PC-9 (cell line): Measurements from ENCODE around the gene SUSD3. TPM values are rescaled to one million over a fixed set of nuclear protein-coding genes. Genes with fewer than 3 reads are reported as not detected.

Source experiments
- BruUV-seq: library from RNA; stranded (reverse); fragments of 400-500 nt; replicated peaks from 2 replicates; lab custom pipeline; 2021; lab: Mats Ljungman, UMichigan
- CTCF ChIA-PET: fragments of 300-600 bp; sonication (Branson Sonifier 250); formaldehyde crosslinking; loops from one replicate; lab custom pipeline; 2022; ENCODE audit warnings: antibody characterized with exemption; lab: Charles Lee
- POLR2A ChIA-PET: fragments of 300-600 bp; sonication (Branson Sonifier 250); formaldehyde crosslinking; loops from one replicate; lab custom pipeline; 2022; ENCODE audit warnings: antibody characterized with exemption; ENCODE audit not compliant: unreplicated experiment; lab: Charles Lee
- DNase-seq, 2 experiments: peaks; one replicate each; pipeline versions ENCODE4 v3.0.0 to v3.0.0-alpha.2; 2015 to 2022; ENCODE audit warnings: mixed read lengths in 1 of 2
- H2AFZ ChIP-seq: fragments of 200-600 bp; sonication (generic); 2 replicates; pipeline ENCODE4 v1.8.1; 2017; ENCODE audit warnings: antibody characterized with exemption
- H3F3A ChIP-seq: fragments of 200-600 bp; sonication (generic); 2 replicates; pipeline ENCODE4 v1.8.1; 2017; ENCODE audit warnings: antibody characterized with exemption, mild to moderate bottlenecking, low read depth; ENCODE audit not compliant: insufficient read depth
- H3K27ac ChIP-seq: fragments of 200-600 bp; sonication (generic); 2 replicates; pipeline ENCODE4 v1.6.1; 2016; ENCODE audit warnings: mixed run types
- H3K27me3 ChIP-seq: fragments of 200-600 bp; sonication (generic); 2 replicates; pipeline ENCODE4 v1.6.1; 2016; ENCODE audit warnings: low read depth, mixed run types; ENCODE audit not compliant: insufficient read depth
- H3K36me3 ChIP-seq: fragments of 200-600 bp; sonication (generic); 2 replicates; pipeline ENCODE4 v1.6.1; 2016; ENCODE audit warnings: low read depth, mixed run types
- H3K4me1 ChIP-seq: fragments of 200-600 bp; sonication (generic); replicated peaks from 2 replicates; pipeline ENCODE4 v1.6.1; 2016; ENCODE audit warnings: mixed run types; ENCODE audit not compliant: insufficient read depth
- H3K4me2 ChIP-seq: fragments of 200-600 bp; sonication (generic); 2 replicates; pipeline ENCODE4 v1.6.1; 2017; ENCODE audit warnings: mixed run types
- H3K4me3 ChIP-seq: fragments of 200-600 bp; sonication (generic); 2 replicates; pipeline ENCODE4 v1.6.1; 2016; ENCODE audit warnings: mixed run types
- H3K79me2 ChIP-seq: fragments of 200-600 bp; sonication (generic); 2 replicates; pipeline ENCODE4 v1.6.1; 2017; ENCODE audit warnings: low read depth, mixed run types
- H3K9me2 ChIP-seq: fragments of 200-600 bp; sonication (generic); 2 replicates; pipeline ENCODE4 v1.8.1; 2017; ENCODE audit warnings: mild to moderate bottlenecking; ENCODE audit not compliant: insufficient read depth
- H3K9me3 ChIP-seq: fragments of 200-600 bp; sonication (generic); 2 replicates; pipeline ENCODE4 v1.8.1; 2016; ENCODE audit warnings: low read depth; ENCODE audit not compliant: insufficient read depth
- H4K20me1 ChIP-seq: fragments of 200-600 bp; sonication (generic); 2 replicates; pipeline ENCODE4 v1.8.1; 2017; ENCODE audit not compliant: insufficient read depth
- CTCF ChIP-seq: fragments of 200-600 bp; sonication (generic); conservative IDR thresholded peaks from 2 replicates; pipeline ENCODE4 v1.6.1; 2017; ENCODE audit warnings: mixed run types, antibody characterized with exemption, mild to moderate bottlenecking, moderate library complexity
- EZH2 ChIP-seq: fragments of 200-600 bp; sonication (generic); IDR thresholded peaks from 2 replicates; pipeline ENCODE4 v1.8.0; 2017; ENCODE audit warnings: antibody characterized with exemption, low read depth
- intact Hi-C: fragments of 100-400 bp; cut with micrococcal nuclease; formaldehyde crosslinking; loops from one replicate; pipeline ENCODE4 v1.10.0; 2022; ENCODE audit not compliant: unreplicated experiment
- total RNA-seq: library from RNA; stranded (reverse); gene quantifications from 2 replicates; pipeline ENCODE4 v1.2.3, GENCODE V29; 2021

SUSD3 gene
- total RNA-seq, 1 experiment from 2014 or later = 8.4 TPM

GRCh38 chr9:93128715-93129224 is 70.3 kb downstream of the SUSD3 start:
- BruUV-seq = no TSS peak
- Histone ChIP-seq H3K27ac (no peak overlapping the region), H3K9me3 (no peaks in the 10 kb centered on the region), H3K4me3 (no peak overlapping the region), H3K27me3 (no peaks in the 10 kb centered on the region), H3K4me1 (peaks cover 19% of the 10 kb centered on the region), H3K79me2 (peaks cover 65% of the 10 kb centered on the region), H4K20me1 (peaks cover 37% of the 10 kb centered on the region), H3F3A (peaks cover 19% of the 10 kb centered on the region; the same call in 1 of the 2 replicates), H3K4me2 (no peak overlapping the region), H3K36me3 (0 out of 2 replicates have a peak, but pooled peaks cover 7% of the 10 kb centered on the region), H2AFZ (no peak overlapping the region), H3K9me2 (no peaks in the 10 kb centered on the region)
- intact Hi-C loops = no loop called here
- DNase-seq = no peak
- CTCF ChIA-PET = no interaction called here
- POLR2A ChIA-PET = interaction anchor here (0.5 kb wide), 1 partner anchor 17 kb away, joined by 3 read pairs; no protein-coding TSS in a partner anchor
- no peak for TF ChIP-seq EZH2
- TF ChIP-seq CTCF = no peak

- Histone ChIP-seq H3K27ac (no peak overlapping the region), H4K20me1 (peaks cover 37% of the 10 kb centered on the region)
Measured at GRCh38 chr9:93129286-93129685, 70.8 kb downstream of the SUSD3 start.

More at GRCh38 chr9:93129286-93129685, 70.8 kb downstream of the SUSD3 start:
- H3K9me2 ChIP-seq = no peaks in the 10 kb centered on the region
- peaks cover 66% of the 10 kb centered on the region for H3K79me2 ChIP-seq
- H3K9me3 ChIP-seq = no peaks in the 10 kb centered on the region
- H3K4me2 ChIP-seq = no peak overlapping the region
- POLR2A ChIA-PET = interaction anchor here (0.6 kb wide), 1 partner anchor 1012 kb away, joined by 3 read pairs; no protein-coding TSS in a partner anchor
- peaks cover 19% of the 10 kb centered on the region for H3K4me1 ChIP-seq
- H3K27me3 ChIP-seq = no peaks in the 10 kb centered on the region
- H3F3A ChIP-seq = peaks cover 14% of the 10 kb centered on the region; the same call in 1 of the 2 replicates
- BruUV-seq = no TSS peak
- H3K36me3 ChIP-seq = 0 out of 2 replicates have a peak, but pooled peaks cover 7% of the 10 kb centered on the region
- no peak overlapping the region for H2AFZ ChIP-seq
- intact Hi-C loops = no loop called here
- no peak for DNase-seq
- TF ChIP-seq CTCF (no peak), EZH2 (no peak)
- CTCF ChIA-PET = no interaction called here
- H3K4me3 ChIP-seq = no peak overlapping the region
